GM23338 (cell line): Measurements from ENCODE around the gene NPB. TPM values are rescaled to one million over a fixed set of nuclear protein-coding genes. Genes with fewer than 3 reads are reported as not detected.
A peak's percentile ranks its signal among the peaks of the same experiment; 100 is the strongest.

Experiments
- ATAC-seq: fragments of 200-7000 bp; cut with Tn5 transposase; 3 replicates; pipeline ENCODE4 v1.9.1; 2020
- DNase-seq: peaks from one replicate; pipeline ENCODE4 v3.0.0-alpha.2; 2015; ENCODE audit warnings: low spot score
- H2AFZ ChIP-seq: fragments of 200-600 bp; sonication (generic); 2 replicates; pipeline ENCODE4 v1.8.0; 2016; ENCODE audit warnings: antibody characterized with exemption, mild to moderate bottlenecking, moderate library complexity
- H3F3A ChIP-seq: fragments of 200-600 bp; sonication (generic); replicated peaks from 2 replicates; pipeline ENCODE4 v1.8.0; 2017; ENCODE audit warnings: antibody characterized with exemption, mixed run types, low read depth
- H3K27ac ChIP-seq: fragments of 200-600 bp; sonication (generic); 2 replicates; pipeline ENCODE4 v1.6.1; 2016; ENCODE audit warnings: low read depth
- H3K27me3 ChIP-seq: fragments of 200-600 bp; sonication (generic); 2 replicates; pipeline ENCODE4 v1.8.0; 2016; ENCODE audit warnings: mild to moderate bottlenecking, mixed run types, moderate library complexity; ENCODE audit not compliant: insufficient read depth
- H3K36me3 ChIP-seq: fragments of 200-600 bp; sonication (generic); 2 replicates; pipeline ENCODE4 v1.8.0; 2016; ENCODE audit warnings: mild to moderate bottlenecking; ENCODE audit not compliant: insufficient read depth
- H3K4me1 ChIP-seq: fragments of 200-600 bp; sonication (generic); 2 replicates; pipeline ENCODE4 v1.8.0; 2016; ENCODE audit warnings: mild to moderate bottlenecking, moderate library complexity; ENCODE audit not compliant: insufficient read depth
- H3K4me2 ChIP-seq: fragments of 200-600 bp; sonication (generic); 2 replicates; pipeline ENCODE4 v1.7.1; 2017; ENCODE audit warnings: mixed run types
- H3K4me3 ChIP-seq: fragments of 200-600 bp; sonication (generic); 2 replicates; pipeline ENCODE4 v1.6.1; 2016; ENCODE audit warnings: mixed run types
- H3K79me2 ChIP-seq: fragments of 200-600 bp; sonication (generic); replicated peaks from 2 replicates; pipeline ENCODE4 v1.8.0; 2017; ENCODE audit warnings: mild to moderate bottlenecking; ENCODE audit not compliant: insufficient read depth
- H3K9me2 ChIP-seq: fragments of 200-600 bp; sonication (generic); 2 replicates; pipeline ENCODE4 v1.8.0; 2017; ENCODE audit not compliant: insufficient read depth
- H4K20me1 ChIP-seq: fragments of 200-600 bp; sonication (generic); replicated peaks from 2 replicates; pipeline ENCODE4 v1.8.0; 2017; ENCODE audit warnings: mild to moderate bottlenecking; ENCODE audit not compliant: insufficient read depth
- H3K27ac Mint-ChIP-seq: 2 replicates; pipeline ENCODE4 v1.8.0; 2020; ENCODE audit warnings: inconsistent platforms, mild to moderate bottlenecking, moderate library complexity, mixed read lengths
- H3K27me3 Mint-ChIP-seq: 3 replicates; pipeline ENCODE4 v1.8.0; 2022; ENCODE audit warnings: low read depth, mild to moderate bottlenecking, moderate library complexity, mixed read lengths, inconsistent platforms; ENCODE audit not compliant: insufficient read depth, poor library complexity
- H3K36me3 Mint-ChIP-seq: 3 replicates; pipeline ENCODE4 v1.8.0; 2021; ENCODE audit warnings: low read depth, mild to moderate bottlenecking, inconsistent platforms, moderate library complexity, mixed read lengths
- H3K4me1 Mint-ChIP-seq: 3 replicates; pipeline ENCODE4 v1.8.0; 2020; ENCODE audit warnings: mild to moderate bottlenecking, inconsistent platforms, mixed read lengths
- H3K4me3 Mint-ChIP-seq: 3 replicates; pipeline ENCODE4 v1.8.0; 2021; ENCODE audit warnings: moderate library complexity, mild to moderate bottlenecking, inconsistent platforms, mixed read lengths
- H3K9me3 Mint-ChIP-seq: 3 replicates; pipeline ENCODE4 v1.8.0; 2020; ENCODE audit warnings: moderate library complexity, mild to moderate bottlenecking, inconsistent platforms, mixed read lengths
- CREB1 ChIP-seq: fragments of 250-450 bp; sonication (Bioruptor Pico); IDR thresholded peaks from 2 replicates; pipeline ENCODE4 v1.5.0; 2020; ENCODE audit warnings: low read depth, mild to moderate bottlenecking, moderate library complexity
- CTCF ChIP-seq, 2 experiments: fragments of 200-600 bp in 1 of 2; sonication (generic) in 1 of 2; conservative IDR thresholded peaks; 2 replicates each; pipeline versions ENCODE4 v1.5.1 to v1.6.1; 2016 to 2017; ENCODE audit warnings: antibody characterized with exemption in 2 of 2, low read depth in 2 of 2, mild to moderate bottlenecking in 2 of 2, moderate library complexity in 1 of 2
- EZH2 ChIP-seq: fragments of 200-600 bp; sonication (generic); IDR thresholded peaks from one replicate; pipeline ENCODE4 v1.8.0; 2017; ENCODE audit warnings: antibody characterized with exemption, mild to moderate bottlenecking, low read depth; ENCODE audit not compliant: unreplicated experiment
- JUNB ChIP-seq: IDR thresholded peaks from one replicate; pipeline ENCODE4 v1.6.1; 2016; ENCODE audit warnings: antibody characterized with exemption; ENCODE audit not compliant: unreplicated experiment
- NANOG ChIP-seq: IDR thresholded peaks from 2 replicates; pipeline ENCODE4 v1.6.1; 2016; ENCODE audit warnings: antibody characterized with exemption, borderline replicate concordance
- POLR2AphosphoS5 ChIP-seq: IDR thresholded peaks from 2 replicates; pipeline ENCODE4 v1.6.1; 2016; ENCODE audit warnings: antibody characterized with exemption, low read depth
- REST ChIP-seq: IDR thresholded peaks from one replicate; pipeline ENCODE4 v1.6.1; 2018; ENCODE audit warnings: antibody characterized with exemption; ENCODE audit not compliant: unreplicated experiment
- STAT1 ChIP-seq: IDR thresholded peaks from one replicate; pipeline ENCODE4 v1.6.1; 2016; ENCODE audit warnings: antibody characterized with exemption; ENCODE audit not compliant: unreplicated experiment
- ZNF114 ChIP-seq: fragments of 250-450 bp; sonication (Bioruptor Pico); IDR thresholded peaks from 2 replicates; pipeline ENCODE4 v1.5.0; 2020; ENCODE audit warnings: mild to moderate bottlenecking, moderate library complexity
- ZNF331 ChIP-seq: fragments of 250-450 bp; sonication (Bioruptor Pico); IDR thresholded peaks from 2 replicates; pipeline ENCODE4 v1.5.0; 2020; ENCODE audit warnings: low read depth, mild to moderate bottlenecking, moderate library complexity
- polyA plus RNA-seq: library from polyadenylated mRNA; unstranded; fragments of >200 nt; fragmentation: Nextera tagmentation; extraction: Ambion mirVana; gene quantifications from 2 replicates; pipeline ENCODE4 v1.2.1, GENCODE V29; 2016
- total RNA-seq: library from RNA; depleted of rRNA; stranded (reverse); fragments of >200 nt; shearing (Covaris generic); gene quantifications from 2 replicates; pipeline ENCODE4 v1.2.3, GENCODE V29; 2014

NPB gene
- total and polyA plus RNA-seq, 2 experiments from 2014 or later = 3.6 to 3.8 TPM

- H3K9me2 ChIP-seq = no peaks in the 10 kb centered on the region
- H3K4me2 ChIP-seq = no peak overlapping the region
- no peak overlapping the region for H3K4me3 ChIP-seq
- H3F3A ChIP-seq = peaks cover 16% of the 10 kb centered on the region
- peaks cover 13% of the 10 kb centered on the region; the same call in 2 of the 3 replicates for H3K4me1 Mint-ChIP-seq
- TF ChIP-seq ZNF114 (CRISPR knock-in tag) (no peak), STAT1 (no peak), ZNF331 (CRISPR knock-in tag) (no peak), REST (peak; percentile 72), POLR2AphosphoS5 (no peak), CTCF (conservative IDR thresholded peaks at IDR 0.05; ENCODE audit: low read depth in 2 of 2) (no peak)
- no peak overlapping the region for H3K27ac ChIP-seq
- no peak for DNase-seq
- H3K9me3 Mint-ChIP-seq = no peaks in the 10 kb centered on the region
- H3K27ac Mint-ChIP-seq = no peak overlapping the region
- ATAC-seq = no peak
- peaks cover 10% of the 10 kb centered on the region; the same call in 1 of the 2 replicates for H3K27me3 ChIP-seq
- H3K36me3 ChIP-seq = no peaks in the 10 kb centered on the region
- H4K20me1 ChIP-seq = no peaks in the 10 kb centered on the region; the same call in 1 of the 2 replicates
- H3K4me3 Mint-ChIP-seq = no peak overlapping the region
- H2AFZ ChIP-seq = no peak overlapping the region
- H3K4me1 ChIP-seq = peaks cover 7% of the 10 kb centered on the region; the same call in 1 of the 2 replicates
- peaks cover 28% of the 10 kb centered on the region for H3K27me3 Mint-ChIP-seq
- peaks cover 27% of the 10 kb centered on the region for H3K36me3 Mint-ChIP-seq
- H3K79me2 ChIP-seq = peaks cover 17% of the 10 kb centered on the region
Observed at GRCh38 chr17:81930142-81931125, 28.4 kb downstream of the NPB start.

- Histone ChIP-seq H3K4me1 (peaks cover 1% of the 10 kb centered on the region; the same call in 1 of the 2 replicates), H3K9me2 (no peaks in the 10 kb centered on the region), H2AFZ (no peak overlapping the region), H3K4me2 (no peak overlapping the region), H3K27me3 (peaks cover 10% of the 10 kb centered on the region; the same call in 1 of the 2 replicates), H3K36me3 (no peaks in the 10 kb centered on the region), H3K79me2 (peaks cover 14% of the 10 kb centered on the region), H3K27ac (no peak overlapping the region), H4K20me1 (no peaks in the 10 kb centered on the region; the same call in 1 of the 2 replicates), H3K4me3 (no peak overlapping the region), H3F3A (peaks cover 12% of the 10 kb centered on the region)
- Mint-ChIP-seq H3K4me1 (peaks cover 11% of the 10 kb centered on the region), H3K36me3 (peaks cover 33% of the 10 kb centered on the region), H3K27ac (no peak overlapping the region), H3K9me3 (no peaks in the 10 kb centered on the region), H3K4me3 (no peak overlapping the region), H3K27me3 (peaks cover 28% of the 10 kb centered on the region)
- DNase-seq = peak; percentile 54
- ATAC-seq = no peak
- TF ChIP-seq ZNF114 (CRISPR knock-in tag) (no peak), REST (no peak), NANOG (no peak), JUNB (no peak), EZH2 (no peak), CREB1 (CRISPR knock-in tag) (no peak), POLR2AphosphoS5 (no peak), CTCF (conservative IDR thresholded peaks at IDR 0.05; ENCODE audit: low read depth in 2 of 2) (no peak)
Observed at GRCh38 chr17:81931189-81931556, 29.1 kb downstream of the NPB start.
